Measurements from ENCODE around the gene PPP2R2C.
A peak's percentile ranks its signal among the peaks of the same experiment; 100 is the strongest.

PPP2R2C gene

DNA sequence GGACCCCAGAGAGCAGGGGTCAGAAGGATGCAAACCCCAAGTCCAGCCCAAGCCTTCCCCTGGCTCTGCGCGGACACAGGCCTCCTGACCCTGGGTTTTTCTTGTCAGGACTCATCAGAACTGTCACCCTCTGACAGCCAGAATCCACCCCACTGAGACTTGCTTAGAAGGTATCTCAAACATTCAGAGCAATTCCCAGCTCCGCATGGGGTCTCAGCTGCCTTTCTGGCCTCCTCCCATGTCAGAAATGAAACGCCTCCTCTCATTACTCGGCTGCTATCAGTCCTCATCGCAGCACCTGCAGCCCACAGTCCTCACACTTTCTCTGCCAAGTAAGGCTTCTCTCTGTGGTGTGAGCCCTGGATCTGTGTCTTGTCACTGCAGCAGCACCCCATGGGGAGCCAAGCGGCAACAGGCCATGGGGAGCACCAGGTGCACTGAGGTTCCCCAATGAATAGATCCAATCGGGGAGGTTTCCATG lies 105.0 kb downstream of the PPP2R2C start:
- DNase-seq, result no peak

DNA sequence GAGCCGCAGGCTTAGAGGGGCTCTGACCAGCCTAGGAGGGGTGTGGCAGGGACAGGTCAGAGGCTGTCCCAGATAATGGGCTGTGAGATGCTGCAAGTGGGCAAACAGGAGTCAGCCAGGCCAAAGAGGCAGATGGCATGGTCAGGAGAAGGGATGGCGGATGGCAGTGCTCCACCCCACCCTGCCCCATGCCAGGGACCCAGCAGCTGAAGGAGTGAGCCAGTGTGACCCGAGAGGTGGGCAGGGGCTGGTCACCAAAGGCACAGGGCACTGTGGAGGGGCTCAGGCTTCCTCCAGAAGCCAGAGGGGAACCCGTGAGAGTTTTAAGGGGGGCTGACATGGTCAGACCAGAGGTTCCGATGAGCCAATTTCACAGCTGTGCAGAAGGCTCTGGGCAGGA lies 105.8 kb downstream of the PPP2R2C start:
- DNase-seq, result no peak

- DNase-seq, result no peak
These were observed 106.8 kb downstream of the PPP2R2C start for GRCh38 chr4:6365545-6366086.

DNA sequence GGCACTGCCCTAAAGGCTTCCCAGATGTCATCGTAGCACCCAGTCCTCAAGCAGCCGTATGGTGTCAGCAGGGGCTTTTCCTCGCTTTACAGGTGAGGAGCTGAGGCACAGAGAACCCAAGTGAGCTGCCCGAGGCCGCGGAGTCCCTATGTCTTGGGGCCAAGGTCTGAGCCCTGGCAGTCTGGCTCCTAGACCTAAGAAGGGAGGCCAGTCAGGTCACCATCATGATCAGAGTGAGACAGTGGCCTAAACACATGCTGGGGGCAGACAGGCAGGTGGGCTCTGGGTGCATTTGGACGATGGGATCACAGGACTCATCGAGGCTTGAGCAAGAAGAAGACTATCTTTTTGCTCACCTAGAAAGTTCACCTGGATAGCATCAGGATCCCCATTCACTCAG lies 107.8 kb downstream of the PPP2R2C start:
- DNase-seq, result no peak

GRCh38 chr4:6364146-6364545 lies 108.3 kb downstream of the PPP2R2C start:
- DNase-seq, result no peak

GRCh38 chr4:6362896-6363295 lies 109.5 kb downstream of the PPP2R2C start:
- no peak for DNase-seq

GRCh38 chr4:6362243-6362885 lies 110.0 kb downstream of the PPP2R2C start:
- DNase-seq, result no peak

GRCh38 chr4:6361076-6361784 lies 111.2 kb downstream of the PPP2R2C start:
- no peak for DNase-seq

GRCh38 chr4:6360385-6360784 lies 112.0 kb downstream of the PPP2R2C start:
- peak in 44 of 56 donors; percentile 11 to 75 (median 49) for DNase-seq

GRCh38 chr4:6359536-6360308 lies 112.7 kb downstream of the PPP2R2C start:
- no peak for DNase-seq

- no peak for DNase-seq
These were observed 114.9 kb downstream of the PPP2R2C start for GRCh38 chr4:6357476-6357875.

GRCh38 chr4:6356076-6356560 lies 116.3 kb downstream of the PPP2R2C start:
- DNase-seq, result no peak

DNA sequence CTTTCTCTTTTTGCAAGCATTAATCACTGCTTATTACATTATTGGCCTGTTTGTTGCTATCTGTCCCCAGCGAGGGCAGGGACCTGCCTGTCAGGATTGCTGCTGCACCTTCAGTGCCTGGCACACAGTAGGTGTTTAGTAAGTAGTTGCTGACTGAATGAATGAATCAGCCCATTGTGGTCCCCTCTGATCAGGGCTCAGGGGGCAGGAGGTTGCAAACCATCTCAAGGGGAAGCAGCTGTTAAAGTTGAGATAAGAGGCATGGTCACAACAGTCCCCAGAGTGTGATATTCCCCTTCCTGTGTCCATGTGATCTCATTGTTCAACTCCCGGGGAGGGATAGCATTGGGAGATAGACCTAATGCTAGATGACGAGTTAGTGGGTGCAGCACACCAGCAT lies 117.4 kb downstream of the PPP2R2C start:
- no peak for DNase-seq

DNA sequence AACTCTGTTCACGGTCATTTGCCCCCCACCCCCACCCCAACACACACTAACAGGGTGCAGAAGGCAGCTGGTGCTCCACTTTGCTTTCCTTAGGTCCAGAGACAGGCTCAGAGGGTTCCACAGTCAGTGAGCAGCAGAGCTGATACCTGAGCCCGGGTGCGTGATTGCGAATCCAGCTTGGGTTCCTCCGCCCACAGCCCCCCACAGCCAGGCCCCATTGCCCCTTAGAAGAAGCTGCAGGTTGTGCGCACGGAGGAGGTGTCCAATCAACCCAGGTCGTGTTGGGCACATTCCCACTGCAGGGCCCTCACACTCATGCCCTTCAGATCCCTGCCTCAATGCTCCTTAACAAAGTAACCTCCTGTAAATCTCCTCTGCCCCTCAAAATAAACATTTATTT lies 117.8 kb downstream of the PPP2R2C start:
- DNase-seq, result no peak

DNA sequence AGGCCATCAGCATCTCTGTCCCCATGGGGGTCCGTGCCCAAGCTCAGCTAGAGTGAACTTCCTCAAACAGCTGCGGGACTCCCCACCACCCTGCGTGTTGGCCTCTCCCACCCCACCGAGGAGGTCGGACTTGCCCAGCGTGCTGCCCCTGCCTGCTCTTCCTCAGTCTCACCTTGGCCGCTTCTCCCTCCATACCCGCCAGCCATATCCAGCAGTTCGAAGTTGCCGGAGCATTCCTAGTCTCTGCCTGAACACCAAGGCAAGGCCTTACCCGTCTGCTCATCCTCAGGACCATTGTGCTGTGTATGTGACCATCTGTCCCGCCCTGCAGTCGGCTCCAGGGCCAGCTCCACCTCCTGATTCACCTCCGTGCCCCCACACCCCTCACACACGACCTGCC lies 118.3 kb downstream of the PPP2R2C start:
- DNase-seq, result no peak

GRCh38 chr4:6352031-6352692 lies 120.3 kb downstream of the PPP2R2C start:
- DNase-seq, result no peak

DNA sequence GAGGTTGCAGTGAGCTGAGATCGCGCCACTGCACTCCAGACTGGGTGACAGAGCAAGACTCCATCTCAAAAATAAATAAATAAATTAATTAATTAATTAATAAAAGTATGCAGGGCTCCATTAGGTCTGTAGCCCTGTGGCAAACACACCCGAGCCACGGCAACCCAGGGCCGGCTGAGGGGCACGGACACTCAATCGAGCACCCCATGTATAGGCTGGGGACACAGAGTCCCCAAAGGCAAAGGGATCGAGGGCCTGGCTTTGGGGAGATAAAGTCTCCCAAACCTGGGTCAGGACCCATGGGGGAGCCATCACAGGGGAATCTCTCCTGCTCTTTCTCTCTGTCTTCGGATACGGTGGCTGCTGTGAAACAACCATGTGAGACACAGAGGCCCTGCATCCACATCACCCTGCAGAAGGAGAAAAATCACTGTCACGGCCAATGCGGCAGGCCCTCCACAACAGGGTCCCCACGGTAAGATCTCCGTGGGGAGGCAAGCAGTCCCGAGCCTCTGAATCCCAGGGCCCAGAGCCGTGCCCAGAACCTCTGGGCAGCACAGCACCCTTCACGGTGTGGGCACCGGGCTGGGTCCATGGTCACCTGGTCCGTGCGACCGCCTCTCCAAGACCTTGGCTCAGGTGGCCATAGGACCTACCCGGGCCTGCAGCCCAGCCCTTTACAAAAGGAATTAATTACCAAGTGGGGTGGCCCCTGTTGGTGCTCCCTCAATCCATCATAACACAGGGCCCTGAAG lies 121.0 kb downstream of the PPP2R2C start:
- no peak for DNase-seq

DNA sequence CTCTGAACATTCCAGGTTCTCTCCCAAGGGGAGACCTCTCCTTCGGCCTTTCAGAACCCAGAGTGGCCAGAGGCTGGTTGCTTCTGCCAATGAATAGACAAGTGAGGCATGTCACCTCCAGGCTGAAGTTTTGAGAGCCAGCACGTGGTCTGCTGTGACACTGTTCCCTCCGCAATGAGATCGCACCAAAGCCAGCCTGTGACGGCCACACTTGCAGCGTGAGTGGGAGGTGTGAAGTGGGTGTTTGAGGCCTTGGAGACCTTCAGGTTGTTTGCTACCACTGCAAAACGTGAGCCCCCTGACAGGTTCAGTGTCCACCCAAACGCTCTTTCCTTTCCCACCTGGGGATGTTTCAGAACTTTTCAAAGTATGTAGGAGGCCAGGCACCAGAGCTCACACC lies 121.8 kb downstream of the PPP2R2C start:
- no peak for DNase-seq

DNA sequence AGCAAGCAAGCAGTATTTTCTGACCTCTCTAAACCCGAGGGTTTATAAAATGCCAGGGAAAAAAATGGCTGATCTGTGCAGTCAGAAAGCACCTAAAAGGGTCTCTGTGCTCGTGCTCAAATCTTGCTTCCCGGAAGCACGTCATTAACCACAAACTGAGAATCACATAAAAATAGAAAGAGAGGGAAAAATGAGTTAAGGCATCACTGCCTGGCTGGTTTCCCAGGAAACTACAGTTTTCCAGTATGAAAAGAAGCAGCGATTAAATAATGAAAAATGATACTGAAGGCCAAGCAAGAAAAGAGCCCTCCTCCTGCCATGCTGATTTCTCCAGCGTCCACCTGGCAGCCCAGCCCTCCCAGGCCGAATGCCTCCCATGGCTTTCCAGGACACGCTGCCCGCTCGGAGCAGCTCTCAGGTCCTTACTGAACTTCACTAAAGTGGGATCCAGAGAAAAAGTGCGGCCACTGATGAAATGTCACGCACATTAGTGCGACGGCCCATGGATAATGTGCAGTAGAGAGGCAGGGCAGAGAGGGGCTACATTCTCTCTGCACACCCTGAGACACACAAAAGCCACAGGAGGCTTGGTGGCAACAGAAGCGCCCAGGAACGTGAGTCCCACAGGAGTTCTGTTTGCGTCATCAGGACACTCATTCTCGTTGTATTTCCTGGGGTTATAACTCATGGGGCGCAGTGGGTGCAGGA lies 122.4 kb downstream of the PPP2R2C start:
- peak in 1 of 56 donors; percentile 13 for DNase-seq

- no peak for DNase-seq
These were observed 124.0 kb downstream of the PPP2R2C start for GRCh38 chr4:6348408-6348807.

Measured in amygdala (tissue), 56 donors.